SK-N-SH treated with all-trans-retinoic acid at 6 μM for 48 hours (cell line): Measurements from ENCODE around the gene RALB.
"Not testable (repeated sequence)": the region's sequence is repeated elsewhere in the genome, so short reads cannot be mapped to it uniquely, and the experiment has no call there.

Source experiments
- ATAC-seq: fragments of 200-7000 bp; cut with Tn5 transposase; 3 replicates; pipeline ENCODE4 v1.9.1; 2020; ENCODE audit warnings: mild to moderate bottlenecking, moderate library complexity
- ARNTL ChIP-seq: fragments of 450-650 bp; formaldehyde crosslinking; IDR thresholded peaks from 2 replicates; pipeline ENCODE4 v1.5.0; 2020; ENCODE audit warnings: low read depth, mild to moderate bottlenecking, moderate library complexity, borderline replicate concordance
- BACH2 ChIP-seq: fragments of 250-450 bp; sonication (Bioruptor Pico); IDR thresholded peaks from 2 replicates; pipeline ENCODE4 v1.9.0; 2021; ENCODE audit warnings: mild to moderate bottlenecking, borderline replicate concordance
- CREB5 ChIP-seq: fragments of 250-450 bp; sonication (Bioruptor Pico); IDR thresholded peaks from 2 replicates; pipeline ENCODE4 v1.5.1; 2020; ENCODE audit warnings: low read depth, mild to moderate bottlenecking, moderate library complexity
- CSRNP3 ChIP-seq: fragments of 250-450 bp; sonication (Bioruptor Pico); IDR thresholded peaks from 2 replicates; pipeline ENCODE4 v1.5.1; 2021; ENCODE audit warnings: mild to moderate bottlenecking, moderate library complexity
- ESRRG ChIP-seq: fragments of 250-450 bp; sonication (Bioruptor Pico); IDR thresholded peaks from 2 replicates; pipeline ENCODE4 v1.6.1; 2021; ENCODE audit warnings: mild to moderate bottlenecking
- GLIS3 ChIP-seq: fragments of 250-450 bp; sonication (Bioruptor Pico); IDR thresholded peaks from 2 replicates; pipeline ENCODE4 v1.5.0; 2020; ENCODE audit warnings: mild to moderate bottlenecking, moderate library complexity
- ISL1 ChIP-seq: fragments of 250-450 bp; sonication (Bioruptor Pico); IDR thresholded peaks from 2 replicates; pipeline ENCODE4 v2.1.2; 2022; ENCODE audit warnings: mild to moderate bottlenecking, moderate library complexity
- OSR1 ChIP-seq: fragments of 250-450 bp; sonication (Bioruptor Pico); IDR thresholded peaks from 2 replicates; pipeline ENCODE4 v1.8.0; 2022; ENCODE audit warnings: moderate library complexity, mild to moderate bottlenecking, inconsistent platforms
- PATZ1 ChIP-seq: fragments of 250-450 bp; sonication (Bioruptor Pico); IDR thresholded peaks from 2 replicates; pipeline ENCODE4 v1.8.0; 2020; ENCODE audit warnings: mild to moderate bottlenecking, moderate library complexity, borderline replicate concordance
- POU6F1 ChIP-seq: fragments of 250-450 bp; sonication (Bioruptor Pico); IDR thresholded peaks from 2 replicates; pipeline ENCODE4 v1.8.0; 2021; ENCODE audit warnings: low read depth, mild to moderate bottlenecking, moderate library complexity, borderline replicate concordance
- PPARA ChIP-seq: fragments of 250-450 bp; sonication (Bioruptor Pico); IDR thresholded peaks from 2 replicates; pipeline ENCODE4 v1.5.0; 2020; ENCODE audit warnings: mild to moderate bottlenecking, borderline replicate concordance
- RARB ChIP-seq: fragments of 250-450 bp; sonication (Bioruptor Pico); IDR thresholded peaks from 2 replicates; pipeline ENCODE4 v1.8.0; 2021; ENCODE audit warnings: mild to moderate bottlenecking, moderate library complexity
- SNAI2 ChIP-seq: fragments of 250-450 bp; sonication (Bioruptor Pico); IDR thresholded peaks from 2 replicates; pipeline ENCODE4 v1.5.0; 2020; ENCODE audit warnings: mild to moderate bottlenecking, moderate library complexity
- TCF4 ChIP-seq: fragments of 250-450 bp; sonication (Bioruptor Pico); IDR thresholded peaks from 2 replicates; pipeline ENCODE4 v1.8.0; 2021; ENCODE audit warnings: mild to moderate bottlenecking, moderate library complexity, borderline replicate concordance
- TOX ChIP-seq: fragments of 250-450 bp; sonication (Bioruptor Pico); IDR thresholded peaks from 2 replicates; pipeline ENCODE4 v1.8.0; 2021; ENCODE audit warnings: mild to moderate bottlenecking, moderate library complexity, borderline replicate concordance
- TSHZ2 ChIP-seq: fragments of 250-450 bp; sonication (Bioruptor Pico); IDR thresholded peaks from 2 replicates; pipeline ENCODE4 v1.5.0; 2020; ENCODE audit warnings: mild to moderate bottlenecking, moderate library complexity
- ZC3H10 ChIP-seq: fragments of 250-450 bp; sonication (Bioruptor Pico); IDR thresholded peaks from 2 replicates; pipeline ENCODE4 v1.5.1; 2021; ENCODE audit warnings: mild to moderate bottlenecking, moderate library complexity
- ZFP30 ChIP-seq: fragments of 450-650 bp; formaldehyde crosslinking; IDR thresholded peaks from 2 replicates; pipeline ENCODE4 v1.5.0; 2022; ENCODE audit warnings: mild to moderate bottlenecking, moderate library complexity
- ZNF565 ChIP-seq: fragments of 450-650 bp; formaldehyde crosslinking; conservative IDR thresholded peaks from 2 replicates; pipeline ENCODE4 v1.5.0; 2020; ENCODE audit warnings: low read depth, mild to moderate bottlenecking, moderate library complexity
- ZNF70 ChIP-seq: fragments of 450-650 bp; formaldehyde crosslinking; IDR thresholded peaks from 2 replicates; pipeline ENCODE4 v1.5.0; 2020; ENCODE audit warnings: mild to moderate bottlenecking, moderate library complexity
- ZNF8 ChIP-seq: fragments of 450-650 bp; formaldehyde crosslinking; IDR thresholded peaks from 2 replicates; pipeline ENCODE4 v1.5.0; 2020; ENCODE audit warnings: mild to moderate bottlenecking, moderate library complexity

The RALB gene

GRCh38 chr2:120257522-120257921 lies 4.9 kb downstream of the RALB start:
- no peak for ATAC-seq
- TF ChIP-seq SNAI2, result no peak

GRCh38 chr2:120258196-120258595 lies 5.5 kb downstream of the RALB start:
- no peak for TF ChIP-seq ZFP30 (CRISPR knock-in tag)
- TF ChIP-seq TCF4 (CRISPR knock-in tag), result no peak
- TF ChIP-seq ZNF70, result no peak
- no peak for TF ChIP-seq BACH2 (CRISPR knock-in tag)
- no peak for TF ChIP-seq PATZ1
- TF ChIP-seq ESRRG (CRISPR knock-in tag), result no peak
- TF ChIP-seq OSR1, result no peak
- no peak for TF ChIP-seq SNAI2
- no peak for TF ChIP-seq ZC3H10
- TF ChIP-seq, all 23 proteins: peak for 0
- no peak for ATAC-seq

GRCh38 chr2:120259939-120260338 lies 7.3 kb downstream of the RALB start:
- ATAC-seq, result not testable (repeated sequence)

- ATAC-seq, result no peak
- TF ChIP-seq ZNF8 (CRISPR knock-in tag), result no peak
- no peak for TF ChIP-seq ARNTL (CRISPR knock-in tag)
- no peak for TF ChIP-seq PPARA (CRISPR knock-in tag)
- no peak for TF ChIP-seq SNAI2
- TF ChIP-seq ZC3H10, result no peak
- TF ChIP-seq TSHZ2, result no peak
- TF ChIP-seq POU6F1 (CRISPR knock-in tag), result no peak
Observed at GRCh38 chr2:120260736-120261135, 8.1 kb downstream of the RALB start.

GRCh38 chr2:120261387-120262006 lies 8.8 kb downstream of the RALB start:
- TF ChIP-seq CREB5 (CRISPR knock-in tag) (no peak), RARB (no peak), ZNF565 (CRISPR knock-in tag) (no peak), OSR1 (no peak), SNAI2 (no peak), BACH2 (CRISPR knock-in tag) (no peak)
- no peak for ATAC-seq

GRCh38 chr2:120262150-120262549 lies 9.5 kb downstream of the RALB start:
- ATAC-seq, result no peak
- TF ChIP-seq GLIS3 (CRISPR knock-in tag) (no peak), ISL1 (CRISPR knock-in tag) (no peak), TOX (CRISPR knock-in tag) (no peak), CSRNP3 (CRISPR knock-in tag) (no peak), SNAI2 (no peak), ZNF565 (CRISPR knock-in tag) (no peak), BACH2 (CRISPR knock-in tag) (no peak), RARB (no peak), CREB5 (CRISPR knock-in tag) (no peak), POU6F1 (CRISPR knock-in tag) (no peak), ZNF8 (CRISPR knock-in tag) (no peak)
